HCT116 (cell line): ENCODE data around the gene FEM1B. TPM values are rescaled to one million over a fixed set of nuclear protein-coding genes. Genes with fewer than 3 reads are reported as not detected.

ENCODE experiments used
- ATAC-seq: fragments of 200-7000 bp; cut with Tn5 transposase; 2 replicates; pipeline ENCODE4 v1.9.1; 2020; ENCODE audit warnings: mild to moderate bottlenecking, moderate library complexity
- BruUV-seq: library from RNA; stranded (reverse); fragments of 400-500 nt; replicated peaks from 2 replicates; lab custom pipeline; 2021; lab: Mats Ljungman, UMichigan
- CTCF ChIA-PET: fragments of 300-600 bp; sonication (Branson Sonifier 250); formaldehyde crosslinking; loops from one replicate; lab custom pipeline; 2021; ENCODE audit warnings: antibody characterized with exemption; lab: Charles Lee
- POLR2A ChIA-PET: fragments of 300-600, 350-600 bp; sonication (Branson Sonifier 250); formaldehyde crosslinking; loops from one replicate; lab custom pipeline; 2021; ENCODE audit warnings: antibody characterized with exemption; lab: Charles Lee
- RAD21 ChIA-PET, 2 experiments: fragments of 300-600 bp; sonication (Branson Sonifier 250); formaldehyde crosslinking; loops; one replicate each; lab custom pipeline; 2023; ENCODE audit warnings: low total read pairs in 2 of 2; ENCODE audit not compliant: uncharacterized antibody in 2 of 2, unreplicated experiment in 2 of 2, low non-redundant PET in 1 of 2; lab: Charles Lee
- DNase-seq: peaks from one replicate; pipeline ENCODE4 v3.0.0-alpha.2; 2010; ENCODE audit warnings: low read depth, low spot score
- H2AFZ ChIP-seq: fragments of 200-600 bp; shearing (Covaris generic), sonication (generic); 2 replicates; pipeline ENCODE4 v1.6.1; 2017; ENCODE audit warnings: low read depth, mixed run types, mixed read lengths, antibody characterized with exemption, low read length; ENCODE audit not compliant: poor library complexity, severe bottlenecking
- H3K27ac ChIP-seq: 2 replicates; pipeline ENCODE4 v1.5.1; 2012; ENCODE audit warnings: low read depth, low read length
- H3K27me3 ChIP-seq: fragments of 200-600 bp; sonication (generic); 2 replicates; pipeline ENCODE4 v1.6.1; 2016; ENCODE audit warnings: mixed run types, low read length, mixed read lengths; ENCODE audit not compliant: insufficient read depth
- H3K36me3 ChIP-seq, 2 experiments: fragments of 200-500 bp in 1 of 2; fragments of 200-600 bp in 1 of 2; sonication (Bioruptor generic) in 1 of 2; sonication (generic) in 1 of 2; 2 replicates each; pipeline versions ENCODE4 v1.5.1 to v1.6.1; 2014 to 2016; ENCODE audit warnings: low read length in 2 of 2, inconsistent platforms in 1 of 2, mixed read lengths in 1 of 2, mixed run types in 1 of 2; ENCODE audit not compliant: insufficient read depth in 2 of 2, control insufficient read depth in 1 of 2
- H3K4me1 ChIP-seq, 2 experiments: fragments of 200-600 bp in 1 of 2; sonication (generic) in 1 of 2; 2 replicates each; pipeline versions ENCODE4 v1.5.1 to v1.6.1; 2012 to 2017; ENCODE audit warnings: low read length in 2 of 2, inconsistent platforms in 1 of 2, mild to moderate bottlenecking in 1 of 2, mixed read lengths in 1 of 2, mixed run types in 1 of 2, moderate library complexity in 1 of 2; ENCODE audit not compliant: insufficient read depth in 2 of 2, control insufficient read depth in 1 of 2
- H3K4me2 ChIP-seq: fragments of 200-600 bp; sonication (generic); 2 replicates; pipeline ENCODE4 v1.6.1; 2017; ENCODE audit warnings: mixed run types, low read length, mixed read lengths
- H3K4me3 ChIP-seq, 2 experiments: fragments of 200-600 bp in 1 of 2; sonication (generic) in 1 of 2; replicated peaks in 1 of 2; 2 replicates each; pipeline ENCODE4 v1.5.1; 2011 to 2016; ENCODE audit warnings: low read length in 2 of 2, control low read depth in 1 of 2, low read depth in 1 of 2, mild to moderate bottlenecking in 1 of 2, mixed read lengths in 1 of 2, mixed run types in 1 of 2
- H3K79me2 ChIP-seq: fragments of 200-600 bp; sonication (generic); 2 replicates; pipeline ENCODE4 v1.6.1; 2017; ENCODE audit warnings: mild to moderate bottlenecking, mixed run types, low read length, moderate library complexity, mixed read lengths; ENCODE audit not compliant: insufficient read depth
- H3K9ac ChIP-seq: fragments of 200-600 bp; sonication (generic); 2 replicates; pipeline ENCODE4 v1.6.1; 2016; ENCODE audit warnings: low read length, mixed read lengths
- H3K9me2 ChIP-seq: fragments of 200-600 bp; sonication (generic), shearing (Covaris generic); 2 replicates; pipeline ENCODE4 v1.6.1; 2017; ENCODE audit warnings: mixed run types, mild to moderate bottlenecking, moderate library complexity; ENCODE audit not compliant: insufficient read depth
- H3K9me3 ChIP-seq, 2 experiments: fragments of 200-500 bp in 1 of 2; fragments of 200-600 bp in 1 of 2; sonication (Bioruptor generic) in 1 of 2; sonication (generic) in 1 of 2; 2 replicates each; pipeline ENCODE4 v1.6.1; 2014 to 2017; ENCODE audit warnings: low read length in 2 of 2, mixed read lengths in 2 of 2, inconsistent platforms in 1 of 2, low read depth in 1 of 2, mild to moderate bottlenecking in 1 of 2, mixed run types in 1 of 2, moderate library complexity in 1 of 2; ENCODE audit not compliant: control insufficient read depth in 1 of 2, insufficient read depth in 1 of 2
- H4K20me1 ChIP-seq: fragments of 200-600 bp; sonication (generic), shearing (Covaris generic); 2 replicates; pipeline ENCODE4 v1.6.1; 2017; ENCODE audit warnings: mixed run types, mild to moderate bottlenecking, moderate library complexity; ENCODE audit not compliant: insufficient read depth
- CEBPB ChIP-seq: IDR thresholded peaks from 2 replicates; pipeline ENCODE4 v1.6.1; 2012; ENCODE audit warnings: low read depth
- ELF1 ChIP-seq: IDR thresholded peaks from 2 replicates; pipeline ENCODE4 v1.6.1; 2012; ENCODE audit warnings: low read depth, borderline replicate concordance
- EZH2 ChIP-seq: fragments of 200-600 bp; sonication (generic); IDR thresholded peaks from 2 replicates; pipeline ENCODE4 v1.6.1; 2017; ENCODE audit warnings: antibody characterized with exemption, mixed run types
- FOSL1 ChIP-seq: IDR thresholded peaks from 2 replicates; pipeline ENCODE4 v1.6.1; 2012; ENCODE audit warnings: low read depth
- POLR2A ChIP-seq: IDR thresholded peaks from 2 replicates; pipeline ENCODE4 v1.7.0; 2011; ENCODE audit warnings: borderline replicate concordance; ENCODE audit not compliant: insufficient read depth, insufficient read length; ENCODE audit errors: extremely low read depth
- POLR2AphosphoS5 ChIP-seq: IDR thresholded peaks from 2 replicates; pipeline ENCODE4 v1.6.1; 2011; ENCODE audit warnings: mild to moderate bottlenecking, low read depth, low read length, moderate library complexity
- SP1 ChIP-seq: IDR thresholded peaks from 2 replicates; pipeline ENCODE4 v1.6.1; 2012; ENCODE audit warnings: low read depth
- SRF ChIP-seq: IDR thresholded peaks from 2 replicates; pipeline ENCODE4 v1.6.1; 2012; ENCODE audit warnings: low read depth
- TCF7L2 ChIP-seq: IDR thresholded peaks from 2 replicates; pipeline ENCODE4 v1.7.0; 2011; ENCODE audit warnings: borderline replicate concordance, inconsistent platforms; ENCODE audit not compliant: insufficient read depth, insufficient read length; ENCODE audit errors: extremely low read depth
- YY1 ChIP-seq: IDR thresholded peaks from 2 replicates; pipeline ENCODE4 v1.6.1; 2011; ENCODE audit warnings: low read length, low read depth, moderate library complexity, mild to moderate bottlenecking; ENCODE audit not compliant: insufficient replicate concordance; ENCODE audit errors: extremely low read depth
- ZFX ChIP-seq: fragments of 450-650 bp; IDR thresholded peaks from 2 replicates; pipeline ENCODE4 v1.6.1; 2017
- ZNF274 ChIP-seq: fragments of 200-500 bp; sonication (Bioruptor generic); IDR thresholded peaks from 2 replicates; pipeline ENCODE4 v1.6.1; 2014; ENCODE audit warnings: mild to moderate bottlenecking, low read depth, low read length, inconsistent platforms
- intact Hi-C: fragments of 100-400 bp; cut with micrococcal nuclease; formaldehyde crosslinking; loops from 2 replicates; pipeline ENCODE4 v1.10.0; 2022
- total RNA-seq: library from RNA; stranded (reverse); gene quantifications from one replicate; pipeline ENCODE4 v1.2.1, GENCODE V29; 2021; ENCODE audit not compliant: unreplicated experiment
- TF ChIP-seq, protein P1 (sequence below): IDR thresholded peaks from 2 replicates; pipeline ENCODE4 v1.6.1; 2012; ENCODE audit warnings: low read depth
- TF ChIP-seq, protein P2 (sequence below): IDR thresholded peaks from 2 replicates; pipeline ENCODE4 v1.6.1; 2011; ENCODE audit warnings: mild to moderate bottlenecking, low read length, moderate library complexity; ENCODE audit not compliant: insufficient replicate concordance; ENCODE audit errors: extremely low read depth
- TF ChIP-seq, protein P3 (sequence below): IDR thresholded peaks from 2 replicates; pipeline ENCODE4 v1.6.1; 2012
- TF ChIP-seq, protein P4 (sequence below), 3 experiments: fragments of 200-600 bp in 1 of 3; sonication (generic) in 1 of 3; IDR thresholded peaks in 2 of 3; conservative IDR thresholded peaks in 1 of 3; 2 replicates each; pipeline ENCODE4 v1.5.1; 2012 to 2017; ENCODE audit warnings: low read depth in 2 of 3, low read length in 2 of 3, antibody characterized with exemption in 1 of 3, borderline replicate concordance in 1 of 3, control low read depth in 1 of 3, mild to moderate bottlenecking in 1 of 3, mixed read lengths in 1 of 3, mixed run types in 1 of 3, moderate library complexity in 1 of 3; ENCODE audit not compliant: insufficient read depth in 1 of 3
- TF ChIP-seq, protein P5 (sequence below): IDR thresholded peaks from 2 replicates; pipeline ENCODE4 v1.6.1; 2012

FEM1B gene
- total RNA-seq, 1 experiment from 2014 or later: 39.7 TPM

DNA sequence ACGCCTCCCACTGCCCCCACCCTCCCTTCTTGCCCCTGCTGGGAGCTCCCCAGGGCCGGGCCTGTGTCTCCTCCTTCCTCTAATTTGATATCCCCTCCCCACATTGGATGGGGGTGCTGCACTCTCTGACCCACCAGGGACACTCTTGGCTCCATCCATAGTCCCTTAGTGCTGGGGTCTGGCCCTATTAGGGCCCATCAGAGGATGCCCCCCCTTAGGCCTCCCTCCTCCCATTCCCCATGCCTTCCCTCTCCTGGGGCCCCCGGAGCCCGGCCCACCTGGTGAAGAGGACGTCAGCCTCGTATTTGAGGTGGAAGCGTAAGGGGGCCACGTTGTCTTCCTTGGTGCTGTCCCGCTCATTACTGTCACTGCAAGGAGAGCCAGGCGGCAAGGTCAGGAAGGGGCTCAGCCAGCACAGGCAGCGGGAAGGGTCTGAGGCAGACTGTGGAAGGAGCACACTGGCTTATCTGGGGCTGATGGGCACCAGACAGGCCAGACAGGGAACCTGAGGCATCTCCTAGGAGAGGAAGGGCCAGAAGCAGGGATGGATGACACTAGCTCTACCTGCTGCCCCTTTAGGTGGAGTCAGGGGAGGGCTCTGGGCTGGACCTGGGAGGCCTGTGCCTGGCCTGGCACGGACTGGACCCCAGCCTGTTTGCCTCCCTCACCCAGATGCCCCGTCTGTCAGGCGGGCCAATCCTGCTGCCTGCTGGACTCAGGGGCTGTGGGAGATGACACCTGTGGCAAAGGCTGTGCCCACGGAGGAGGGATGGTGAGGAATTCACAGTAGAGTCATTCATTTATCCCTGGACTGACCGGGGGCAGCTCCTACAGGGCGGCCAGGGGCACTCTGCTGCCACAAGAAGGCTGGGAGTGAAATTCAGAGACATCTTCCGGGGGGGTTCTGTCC, 36.2 kb downstream of the FEM1B start:
- intact Hi-C loops: no loop called here
- ATAC-seq (no peak), DNase-seq (no peak)
- H3K79me2 ChIP-seq: no peaks in the 10 kb centered on the region
- H2AFZ ChIP-seq: no peak overlapping the region
- no peak overlapping the region for H3K4me2 ChIP-seq
- no peaks in the 10 kb centered on the region for H3K9me3 ChIP-seq
- H3K4me1 ChIP-seq: no peaks in the 10 kb centered on the region
- RAD21 ChIA-PET: no interaction called here
- TF ChIP-seq TCF7L2 (no peak), EZH2 (no peak), CEBPB (no peak), YY1 (no peak), POLR2A (no peak), ZNF274 (no peak), FOSL1 (no peak), ELF1 (no peak), SRF (no peak), SP1 (no peak), POLR2AphosphoS5 (no peak), ZFX (no peak)
- TF ChIP-seq, protein P1, sequence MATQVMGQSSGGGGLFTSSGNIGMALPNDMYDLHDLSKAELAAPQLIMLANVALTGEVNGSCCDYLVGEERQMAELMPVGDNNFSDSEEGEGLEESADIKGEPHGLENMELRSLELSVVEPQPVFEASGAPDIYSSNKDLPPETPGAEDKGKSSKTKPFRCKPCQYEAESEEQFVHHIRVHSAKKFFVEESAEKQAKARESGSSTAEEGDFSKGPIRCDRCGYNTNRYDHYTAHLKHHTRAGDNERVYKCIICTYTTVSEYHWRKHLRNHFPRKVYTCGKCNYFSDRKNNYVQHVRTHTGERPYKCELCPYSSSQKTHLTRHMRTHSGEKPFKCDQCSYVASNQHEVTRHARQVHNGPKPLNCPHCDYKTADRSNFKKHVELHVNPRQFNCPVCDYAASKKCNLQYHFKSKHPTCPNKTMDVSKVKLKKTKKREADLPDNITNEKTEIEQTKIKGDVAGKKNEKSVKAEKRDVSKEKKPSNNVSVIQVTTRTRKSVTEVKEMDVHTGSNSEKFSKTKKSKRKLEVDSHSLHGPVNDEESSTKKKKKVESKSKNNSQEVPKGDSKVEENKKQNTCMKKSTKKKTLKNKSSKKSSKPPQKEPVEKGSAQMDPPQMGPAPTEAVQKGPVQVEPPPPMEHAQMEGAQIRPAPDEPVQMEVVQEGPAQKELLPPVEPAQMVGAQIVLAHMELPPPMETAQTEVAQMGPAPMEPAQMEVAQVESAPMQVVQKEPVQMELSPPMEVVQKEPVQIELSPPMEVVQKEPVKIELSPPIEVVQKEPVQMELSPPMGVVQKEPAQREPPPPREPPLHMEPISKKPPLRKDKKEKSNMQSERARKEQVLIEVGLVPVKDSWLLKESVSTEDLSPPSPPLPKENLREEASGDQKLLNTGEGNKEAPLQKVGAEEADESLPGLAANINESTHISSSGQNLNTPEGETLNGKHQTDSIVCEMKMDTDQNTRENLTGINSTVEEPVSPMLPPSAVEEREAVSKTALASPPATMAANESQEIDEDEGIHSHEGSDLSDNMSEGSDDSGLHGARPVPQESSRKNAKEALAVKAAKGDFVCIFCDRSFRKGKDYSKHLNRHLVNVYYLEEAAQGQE: no peak
- TF ChIP-seq, protein P2, sequence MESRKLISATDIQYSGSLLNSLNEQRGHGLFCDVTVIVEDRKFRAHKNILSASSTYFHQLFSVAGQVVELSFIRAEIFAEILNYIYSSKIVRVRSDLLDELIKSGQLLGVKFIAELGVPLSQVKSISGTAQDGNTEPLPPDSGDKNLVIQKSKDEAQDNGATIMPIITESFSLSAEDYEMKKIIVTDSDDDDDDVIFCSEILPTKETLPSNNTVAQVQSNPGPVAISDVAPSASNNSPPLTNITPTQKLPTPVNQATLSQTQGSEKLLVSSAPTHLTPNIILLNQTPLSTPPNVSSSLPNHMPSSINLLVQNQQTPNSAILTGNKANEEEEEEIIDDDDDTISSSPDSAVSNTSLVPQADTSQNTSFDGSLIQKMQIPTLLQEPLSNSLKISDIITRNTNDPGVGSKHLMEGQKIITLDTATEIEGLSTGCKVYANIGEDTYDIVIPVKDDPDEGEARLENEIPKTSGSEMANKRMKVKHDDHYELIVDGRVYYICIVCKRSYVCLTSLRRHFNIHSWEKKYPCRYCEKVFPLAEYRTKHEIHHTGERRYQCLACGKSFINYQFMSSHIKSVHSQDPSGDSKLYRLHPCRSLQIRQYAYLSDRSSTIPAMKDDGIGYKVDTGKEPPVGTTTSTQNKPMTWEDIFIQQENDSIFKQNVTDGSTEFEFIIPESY: no peak
- TF ChIP-seq, protein P3, sequence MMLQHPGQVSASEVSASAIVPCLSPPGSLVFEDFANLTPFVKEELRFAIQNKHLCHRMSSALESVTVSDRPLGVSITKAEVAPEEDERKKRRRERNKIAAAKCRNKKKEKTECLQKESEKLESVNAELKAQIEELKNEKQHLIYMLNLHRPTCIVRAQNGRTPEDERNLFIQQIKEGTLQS: no peak
- TF ChIP-seq, protein P4, sequence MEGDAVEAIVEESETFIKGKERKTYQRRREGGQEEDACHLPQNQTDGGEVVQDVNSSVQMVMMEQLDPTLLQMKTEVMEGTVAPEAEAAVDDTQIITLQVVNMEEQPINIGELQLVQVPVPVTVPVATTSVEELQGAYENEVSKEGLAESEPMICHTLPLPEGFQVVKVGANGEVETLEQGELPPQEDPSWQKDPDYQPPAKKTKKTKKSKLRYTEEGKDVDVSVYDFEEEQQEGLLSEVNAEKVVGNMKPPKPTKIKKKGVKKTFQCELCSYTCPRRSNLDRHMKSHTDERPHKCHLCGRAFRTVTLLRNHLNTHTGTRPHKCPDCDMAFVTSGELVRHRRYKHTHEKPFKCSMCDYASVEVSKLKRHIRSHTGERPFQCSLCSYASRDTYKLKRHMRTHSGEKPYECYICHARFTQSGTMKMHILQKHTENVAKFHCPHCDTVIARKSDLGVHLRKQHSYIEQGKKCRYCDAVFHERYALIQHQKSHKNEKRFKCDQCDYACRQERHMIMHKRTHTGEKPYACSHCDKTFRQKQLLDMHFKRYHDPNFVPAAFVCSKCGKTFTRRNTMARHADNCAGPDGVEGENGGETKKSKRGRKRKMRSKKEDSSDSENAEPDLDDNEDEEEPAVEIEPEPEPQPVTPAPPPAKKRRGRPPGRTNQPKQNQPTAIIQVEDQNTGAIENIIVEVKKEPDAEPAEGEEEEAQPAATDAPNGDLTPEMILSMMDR (IDR thresholded peaks at IDR 0.05 in 2 of 3, conservative IDR thresholded peaks at IDR 0.05 in 1 of 3; ENCODE audit: borderline replicate concordance in 1 of 3, insufficient read depth in 1 of 3, low read depth in 2 of 3, low read length in 2 of 3): no peak
- TF ChIP-seq, protein P5, sequence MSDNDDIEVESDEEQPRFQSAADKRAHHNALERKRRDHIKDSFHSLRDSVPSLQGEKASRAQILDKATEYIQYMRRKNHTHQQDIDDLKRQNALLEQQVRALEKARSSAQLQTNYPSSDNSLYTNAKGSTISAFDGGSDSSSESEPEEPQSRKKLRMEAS: no peak
- POLR2A ChIA-PET: no interaction called here
- no peak overlapping the region for H3K9ac ChIP-seq
- no peaks in the 10 kb centered on the region for H3K27me3 ChIP-seq
- no peaks in the 10 kb centered on the region for H4K20me1 ChIP-seq
- no peak overlapping the region for H3K27ac ChIP-seq
- H3K36me3 ChIP-seq: no peaks in the 10 kb centered on the region
- no TSS peak for BruUV-seq
- no peaks in the 10 kb centered on the region for H3K9me2 ChIP-seq
- CTCF ChIA-PET: interaction anchor here (3.4 kb wide), 1 partner anchor 7 kb away, joined by 17 read pairs; no protein-coding TSS in a partner anchor
- H3K4me3 ChIP-seq: no peak overlapping the region
